Gastroesophageal sphincter (tissue), 4 donors: ENCODE measurements around the gene PIP4K2B. TPM values are rescaled to one million over a fixed set of nuclear protein-coding genes. Genes with fewer than 3 reads are reported as not detected.
A peak's percentile ranks its signal among the peaks of the same experiment; 100 is the strongest.

Source experiments
- ATAC-seq: fragments of 150-250 bp; one replicate; pipeline ENCODE4 v1.9.1; 2016; ENCODE audit warnings: mild to moderate bottlenecking, moderate library complexity
- H3K27ac ChIP-seq, 4 donors: fragments of 200-600 bp; sonication (generic) in 3 of 4; 1 replicate in 3 of 4; 2 replicates in 1 of 4; pipeline ENCODE4 v1.5.1; 2016 to 2019
- H3K27me3 ChIP-seq: fragments of 200-600 bp; sonication (generic); one replicate; pipeline ENCODE4 v1.5.1; 2019
- H3K36me3 ChIP-seq, 2 donors: fragments of 200-600 bp; sonication (generic); one replicate each; pipeline ENCODE4 v1.5.1; 2019; ENCODE audit warnings: control low read depth in 1 of 2
- H3K4me1 ChIP-seq, 3 donors: fragments of 200-600 bp; sonication (generic); 1 replicate in 2 of 3; 2 replicates in 1 of 3; pipeline ENCODE4 v1.5.1; 2016 to 2019; ENCODE audit warnings: control low read depth in 2 of 3
- H3K4me3 ChIP-seq, 2 donors: fragments of 200-600 bp; sonication (generic); one replicate each; pipeline ENCODE4 v1.5.1; 2019; ENCODE audit warnings: mild to moderate bottlenecking in 1 of 2, moderate library complexity in 1 of 2
- H3K9me3 ChIP-seq, 3 donors: fragments of 200-600 bp; sonication (generic); one replicate each; pipeline ENCODE4 v1.5.1; 2017 to 2019; ENCODE audit warnings: control low read depth in 2 of 3
- CTCF ChIP-seq, 4 experiments: fragments of 200-600 bp in 2 of 4; fragments of 450-650 bp in 2 of 4; sonication (generic) in 1 of 4; IDR thresholded peaks; one replicate each; pipeline ENCODE4 v1.5.1; 2017 to 2019; ENCODE audit warnings: antibody characterized with exemption in 4 of 4, mild to moderate bottlenecking in 2 of 4, moderate library complexity in 2 of 4
- EP300 ChIP-seq: sonication (generic); formaldehyde crosslinking; IDR thresholded peaks from one replicate; pipeline ENCODE4 v1.6.1; 2017; ENCODE audit warnings: antibody characterized with exemption, mild to moderate bottlenecking
- POLR2A ChIP-seq, 2 donors: fragments of 450-650 bp; IDR thresholded peaks; one replicate each; pipeline ENCODE4 v1.6.1; 2017; ENCODE audit warnings: antibody characterized with exemption in 2 of 2, mild to moderate bottlenecking in 2 of 2, moderate library complexity in 1 of 2
- POLR2AphosphoS5 ChIP-seq: sonication (generic); formaldehyde crosslinking; IDR thresholded peaks from one replicate; pipeline ENCODE4 v1.6.1; 2017; ENCODE audit warnings: antibody characterized with exemption
- WGBS, 2 donors: methylation state at CpG; one replicate each; pipeline ENCODE4 v1.1.5; 2018; ENCODE audit warnings: low coverage in 1 of 2; 5-methylcytosine and 5-hydroxymethylcytosine counted together
- total RNA-seq, 4 donors: library from RNA; depleted of rRNA; stranded (reverse); fragments of >200 nt; gene quantifications; one replicate each; pipeline ENCODE4 v1.1.0, GENCODE V29; 2016

Gene PIP4K2B
- total RNA-seq, 4 donors from 2014 or later, result 43.9 to 80.3 (median 62.1) TPM

- Histone ChIP-seq H3K27me3 (no peaks in the 10 kb centered on the region), H3K9me3 (no peaks in the 10 kb centered on the region), H3K4me3 (no peak overlapping the region), H3K4me1 (peaks cover 0 to 6% (median 0%) of the 10 kb centered on the region in 3 donors), H3K36me3 (peaks cover 0 to 100% of the 10 kb centered on the region in 2 donors), H3K27ac (no peak overlapping the region)
- ATAC-seq, result no peak
- WGBS, 2 donors, result 72 to 78% methylated on average over 7 to 8 of the region's 8 CpGs
- no peak for TF ChIP-seq POLR2AphosphoS5
These were observed 16.3 kb upstream of the PIP4K2B start for GRCh38 chr17:38815576-38816193.

GRCh38 chr17:38809828-38810227 lies 10.5 kb upstream of the PIP4K2B start:
- no peaks in the 10 kb centered on the region for H3K9me3 ChIP-seq
- TF ChIP-seq EP300 (no peak), CTCF (IDR thresholded peaks at IDR 0.05) (no peak), POLR2AphosphoS5 (no peak), POLR2A (IDR thresholded peaks at IDR 0.05) (no peak)
- WGBS, 2 donors, result 79 to 89% methylated on average over 2 to 7 of the region's 7 CpGs
- H3K27me3 ChIP-seq, result no peaks in the 10 kb centered on the region
- no peak overlapping the region for H3K27ac ChIP-seq
- no peak for ATAC-seq
- no peaks in the 10 kb centered on the region for H3K4me1 ChIP-seq
- no peak overlapping the region for H3K4me3 ChIP-seq
- peaks cover 0 to 100% of the 10 kb centered on the region in 2 donors for H3K36me3 ChIP-seq

GRCh38 chr17:38800237-38800760 lies 943 bp upstream of the PIP4K2B start:
- Histone ChIP-seq H3K9me3 (no peaks in the 10 kb centered on the region), H3K27ac (peak overlapping the region; percentile 26 to 100 (median 98)), H3K4me1 (peaks cover 3 to 43% (median 29%) of the 10 kb centered on the region in 3 donors), H3K27me3 (no peaks in the 10 kb centered on the region), H3K4me3 (peak overlapping the region; percentile 94), H3K36me3 (peaks cover 3 to 45% of the 10 kb centered on the region in 2 donors)
- WGBS, 2 donors, result 17 to 22% methylated on average over 12 to 14 of the region's 14 CpGs
- TF ChIP-seq CTCF (IDR thresholded peaks at IDR 0.05) (no peak), POLR2A (IDR thresholded peaks at IDR 0.05) (no peak), POLR2AphosphoS5 (no peak), EP300 (no peak)
- no peak for ATAC-seq

- peak; percentile 26 for ATAC-seq
- H3K4me3 ChIP-seq, result peak overlapping the region; percentile 94
- WGBS, 2 donors, result 0% methylated on average over 4 to 11 of the region's 53 CpGs
- peaks cover 3 to 31% of the 10 kb centered on the region in 2 donors for H3K36me3 ChIP-seq
- H3K27ac ChIP-seq, result peak overlapping the region; percentile 94 to 100 (median 98)
- no peak for TF ChIP-seq POLR2AphosphoS5
- peaks cover 3 to 55% (median 29%) of the 10 kb centered on the region in 3 donors for H3K4me1 ChIP-seq
- no peaks in the 10 kb centered on the region for H3K27me3 ChIP-seq
- no peaks in the 10 kb centered on the region for H3K9me3 ChIP-seq
These were observed 499 bp downstream of the PIP4K2B start for GRCh38 chr17:38798614-38799500.

GRCh38 chr17:38797828-38798227 lies 1.5 kb downstream of the PIP4K2B start:
- H3K4me3 ChIP-seq, result peak overlapping the region; percentile 94
- H3K4me1 ChIP-seq, result peaks cover 3 to 59% (median 29%) of the 10 kb centered on the region in 3 donors
- H3K36me3 ChIP-seq, result peaks cover 3 to 20% of the 10 kb centered on the region in 2 donors
- H3K9me3 ChIP-seq, result no peaks in the 10 kb centered on the region
- TF ChIP-seq EP300 (no peak), POLR2AphosphoS5 (no peak), POLR2A (IDR thresholded peaks at IDR 0.05) (no peak), CTCF (IDR thresholded peaks at IDR 0.05) (no peak)
- no peak for ATAC-seq
- no peaks in the 10 kb centered on the region for H3K27me3 ChIP-seq
- 61 to 86% methylated on average over 3 to 4 of the region's 6 CpGs for WGBS, 2 donors
- peak overlapping the region in 3 of 4 donors; percentile 98 to 100 (median 99) for H3K27ac ChIP-seq
